Activated CD4-positive, alpha-beta memory T cell treated with anti-CD3 and anti-CD28 coated beads, Interleukin-2, amount 10 ng/mL, durations not matched to agents 7 days and 5 days (primary cell): ENCODE measurements around the gene CHST3. TPM values are rescaled to one million over a fixed set of nuclear protein-coding genes. Genes with fewer than 3 reads are reported as not detected.
"Not testable (repeated sequence)": the region's sequence is repeated elsewhere in the genome, so short reads cannot be mapped to it uniquely, and the experiment has no call there.

ENCODE experiments used
- CTCF ChIA-PET: fragments of 350-600 bp; sonication (Branson Sonifier 250); formaldehyde crosslinking; loops from one replicate; lab custom pipeline; 2021; ENCODE audit warnings: antibody characterized with exemption, inconsistent platforms; lab: Charles Lee
- POLR2A ChIA-PET: fragments of 350-600 bp; sonication (Branson Sonifier 250); formaldehyde crosslinking; loops from one replicate; lab custom pipeline; 2021; ENCODE audit warnings: antibody characterized with exemption; lab: Charles Lee
- DNase-seq: peaks from one replicate; pipeline ENCODE4 v3.0.0-alpha.2; 2020
- H3K27ac Mint-ChIP-seq: one replicate; pipeline ENCODE4 v1.8.0; 2021; ENCODE audit warnings: mild to moderate bottlenecking, mixed read lengths
- H3K27me3 Mint-ChIP-seq: one replicate; pipeline ENCODE4 v1.8.0; 2021; ENCODE audit warnings: mixed read lengths
- H3K36me3 Mint-ChIP-seq: one replicate; pipeline ENCODE4 v1.8.0; 2021; ENCODE audit warnings: low read depth, mixed read lengths
- H3K4me1 Mint-ChIP-seq: one replicate; pipeline ENCODE4 v1.8.0; 2021; ENCODE audit warnings: mixed read lengths
- H3K4me3 Mint-ChIP-seq: one replicate; pipeline ENCODE4 v1.8.0; 2021; ENCODE audit warnings: mild to moderate bottlenecking, mixed read lengths
- H3K9me3 Mint-ChIP-seq: one replicate; pipeline ENCODE4 v1.8.0; 2021; ENCODE audit warnings: mixed read lengths
- total RNA-seq, 2 experiments: library from RNA; stranded (reverse); gene quantifications; one replicate each; pipeline ENCODE4 v1.2.3, GENCODE V29; 2021

CHST3 gene
- total RNA-seq, 2 experiments from 2014 or later, result 0.03 to 0.05 TPM

DNA sequence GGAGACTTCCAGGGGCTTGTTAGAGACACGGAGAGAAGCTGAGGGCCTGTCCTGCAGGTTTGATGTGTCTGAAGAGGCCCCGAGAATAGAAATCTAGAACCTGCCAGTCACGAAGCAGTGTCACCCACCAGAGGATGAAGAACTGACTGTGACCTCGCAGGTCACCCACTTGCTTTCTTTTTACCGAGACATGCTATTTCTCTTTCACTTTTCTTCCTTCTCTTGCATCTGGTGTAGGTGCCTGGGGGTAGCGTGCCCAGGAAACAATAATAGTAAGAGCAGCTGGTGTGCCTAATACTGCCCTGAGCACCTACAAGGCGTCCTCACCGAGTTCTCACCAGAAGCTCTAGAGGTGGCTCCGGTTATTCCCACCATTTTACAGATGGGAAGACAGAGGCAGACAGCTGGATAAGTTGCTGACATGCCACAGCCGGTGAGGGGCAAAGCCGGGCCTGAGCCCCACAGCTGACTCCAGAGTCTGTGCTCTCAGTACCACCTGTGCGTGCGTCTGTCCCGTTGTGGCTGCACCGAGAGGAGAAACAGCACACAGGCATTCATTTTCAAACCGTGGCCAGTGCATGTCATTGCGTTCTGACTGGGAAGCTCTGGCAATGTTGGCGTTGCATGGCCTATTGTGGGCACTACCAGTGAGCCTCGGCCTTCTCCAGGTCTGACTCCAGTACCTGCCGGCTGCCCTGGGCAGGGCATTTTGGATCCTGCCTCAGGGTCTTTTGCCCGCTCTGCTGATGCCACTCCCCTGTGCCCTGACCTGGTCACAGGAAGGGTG lies 7.8 kb downstream of the CHST3 start:
- DNase-seq, result no peak
- Mint-ChIP-seq H3K27me3 (peaks cover 12% of the 10 kb centered on the region), H3K36me3 (no peaks in the 10 kb centered on the region), H3K9me3 (no peaks in the 10 kb centered on the region), H3K4me1 (peaks cover 11% of the 10 kb centered on the region), H3K4me3 (no peak overlapping the region), H3K27ac (no peak overlapping the region)
- POLR2A ChIA-PET, result no interaction called here
- CTCF ChIA-PET, result interaction anchor here (1.0 kb wide), 1 partner anchor 77 kb away, joined by 4 read pairs; no protein-coding TSS in a partner anchor

DNA sequence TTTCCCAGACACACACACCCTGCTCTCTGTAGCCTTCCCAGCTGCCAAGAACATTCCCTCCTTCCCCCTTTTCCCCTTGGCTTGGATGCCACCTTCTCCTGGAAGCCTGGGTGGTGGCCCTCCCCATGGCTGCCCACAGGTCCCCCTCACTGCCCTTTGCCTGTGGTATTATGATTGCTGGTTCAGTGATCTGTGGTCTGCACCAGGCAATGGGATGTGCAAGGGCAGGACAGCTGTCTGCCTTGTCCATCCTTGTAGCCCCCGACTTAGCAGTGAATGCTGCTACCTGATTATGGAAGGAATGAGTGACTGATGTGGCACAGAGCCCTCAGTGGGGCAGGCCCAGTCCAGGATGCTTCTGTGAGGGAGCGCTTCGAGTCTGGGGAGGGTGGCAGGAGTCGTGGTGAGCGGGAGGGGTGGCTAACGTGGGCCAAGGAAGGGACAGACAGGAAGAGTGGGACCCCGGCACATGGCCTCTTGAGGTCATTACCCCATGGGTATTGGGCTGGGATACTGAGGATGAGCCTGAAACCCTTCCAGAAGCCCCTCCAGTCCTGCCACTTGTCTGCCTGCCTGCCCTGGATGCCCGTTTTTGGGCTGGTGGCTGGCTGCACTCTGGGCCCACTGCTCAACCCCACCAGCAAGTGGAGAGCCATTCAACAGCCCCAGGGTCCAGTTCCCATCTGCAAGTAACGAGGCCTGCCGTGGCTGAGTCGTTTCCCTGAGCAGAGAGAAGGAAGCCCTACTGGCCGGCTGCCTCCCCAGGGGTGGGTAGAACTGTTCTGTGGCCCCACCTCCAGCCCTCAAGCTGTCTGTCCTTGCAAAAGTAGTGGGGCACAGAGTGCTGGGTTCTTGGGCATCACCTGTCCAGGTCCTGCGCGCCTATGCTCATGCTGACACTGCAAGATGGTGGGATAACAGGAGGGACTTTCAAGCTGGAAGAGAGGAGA lies 8.8 kb downstream of the CHST3 start:
- H3K27me3 Mint-ChIP-seq, result peaks cover 6% of the 10 kb centered on the region
- ChIA-PET POLR2A (no interaction called here), CTCF (interaction anchor here (0.7 kb wide), 1 partner anchor 17 kb away, joined by 3 read pairs; no protein-coding TSS in a partner anchor)
- no peaks in the 10 kb centered on the region for H3K9me3 Mint-ChIP-seq
- no peak overlapping the region for H3K4me3 Mint-ChIP-seq
- no peak for DNase-seq
- no peaks in the 10 kb centered on the region for H3K36me3 Mint-ChIP-seq
- H3K4me1 Mint-ChIP-seq, result peaks cover 11% of the 10 kb centered on the region
- no peak overlapping the region for H3K27ac Mint-ChIP-seq

DNA sequence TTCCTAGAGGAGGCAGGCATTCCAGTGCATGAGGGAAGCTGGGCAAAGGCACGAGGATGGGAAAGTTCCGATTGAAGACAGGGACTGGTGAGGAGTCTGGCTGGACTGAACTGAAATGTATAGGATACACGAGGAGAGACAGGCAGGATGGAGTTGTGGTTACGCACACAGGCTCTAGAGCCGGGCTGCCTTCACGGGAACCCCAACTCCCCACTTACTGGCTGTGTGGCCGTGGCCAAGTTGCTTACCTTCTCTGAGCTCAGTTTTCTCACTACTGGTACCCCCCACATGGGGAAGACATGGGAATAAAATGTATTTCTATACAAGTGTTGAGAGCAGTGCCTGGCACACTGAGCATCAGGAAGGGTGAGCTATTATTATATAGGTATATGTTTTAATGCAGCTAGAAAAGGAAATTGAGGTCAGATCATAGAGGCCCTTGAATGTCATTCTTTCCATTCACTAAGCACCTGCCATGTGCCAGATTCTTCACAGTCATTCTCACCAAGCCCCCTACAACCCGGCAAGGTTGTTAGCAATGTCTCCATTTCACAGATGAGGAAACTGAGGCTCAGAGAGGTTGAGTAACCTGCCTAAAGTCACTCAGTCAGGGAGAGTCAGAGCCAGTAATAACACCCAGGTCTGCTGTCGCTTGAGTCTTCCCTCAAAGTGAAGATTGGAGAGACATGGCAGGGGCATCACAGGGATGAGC lies 9.7 kb downstream of the CHST3 start:
- ChIA-PET CTCF (interaction anchor here (0.7 kb wide), 1 partner anchor 18 kb away, joined by 3 read pairs; no protein-coding TSS in a partner anchor), POLR2A (no interaction called here)

DNA sequence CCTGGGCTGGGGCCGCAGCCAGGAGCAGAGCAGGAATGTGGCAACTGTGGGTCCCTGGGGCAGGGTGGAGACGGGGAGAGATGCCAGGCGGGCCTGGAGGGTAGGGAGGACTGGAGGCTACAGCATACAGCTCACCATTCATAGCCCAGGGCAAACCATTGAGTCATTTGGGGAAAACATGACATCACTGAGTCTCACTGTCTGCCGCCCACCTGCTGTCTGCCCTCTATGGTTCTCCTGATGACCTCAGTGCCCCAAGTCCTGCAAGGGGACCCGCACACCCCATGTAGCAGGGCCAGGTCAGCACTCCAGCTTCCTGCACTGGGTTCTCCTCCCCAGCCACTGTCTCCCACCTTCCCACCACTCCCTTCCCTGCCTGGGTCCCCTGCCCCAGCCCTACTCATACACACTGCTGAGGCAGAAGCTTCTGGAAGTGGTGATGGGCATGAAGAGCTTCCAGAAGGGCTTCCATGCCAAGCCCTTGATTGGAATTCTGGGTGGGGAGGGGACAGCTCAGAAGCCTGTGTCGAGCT lies 10.4 kb downstream of the CHST3 start:
- peaks cover 11% of the 10 kb centered on the region for H3K4me1 Mint-ChIP-seq
- DNase-seq, result no peak

More for the DNA sequence above, 9.7 kb downstream of the CHST3 start:
- Mint-ChIP-seq H3K4me1 (peaks cover 11% of the 10 kb centered on the region), H3K9me3 (no peaks in the 10 kb centered on the region), H3K36me3 (no peaks in the 10 kb centered on the region), H3K27ac (no peak overlapping the region), H3K27me3 (peaks cover 2% of the 10 kb centered on the region), H3K4me3 (no peak overlapping the region)
- DNase-seq, result no peak

DNA sequence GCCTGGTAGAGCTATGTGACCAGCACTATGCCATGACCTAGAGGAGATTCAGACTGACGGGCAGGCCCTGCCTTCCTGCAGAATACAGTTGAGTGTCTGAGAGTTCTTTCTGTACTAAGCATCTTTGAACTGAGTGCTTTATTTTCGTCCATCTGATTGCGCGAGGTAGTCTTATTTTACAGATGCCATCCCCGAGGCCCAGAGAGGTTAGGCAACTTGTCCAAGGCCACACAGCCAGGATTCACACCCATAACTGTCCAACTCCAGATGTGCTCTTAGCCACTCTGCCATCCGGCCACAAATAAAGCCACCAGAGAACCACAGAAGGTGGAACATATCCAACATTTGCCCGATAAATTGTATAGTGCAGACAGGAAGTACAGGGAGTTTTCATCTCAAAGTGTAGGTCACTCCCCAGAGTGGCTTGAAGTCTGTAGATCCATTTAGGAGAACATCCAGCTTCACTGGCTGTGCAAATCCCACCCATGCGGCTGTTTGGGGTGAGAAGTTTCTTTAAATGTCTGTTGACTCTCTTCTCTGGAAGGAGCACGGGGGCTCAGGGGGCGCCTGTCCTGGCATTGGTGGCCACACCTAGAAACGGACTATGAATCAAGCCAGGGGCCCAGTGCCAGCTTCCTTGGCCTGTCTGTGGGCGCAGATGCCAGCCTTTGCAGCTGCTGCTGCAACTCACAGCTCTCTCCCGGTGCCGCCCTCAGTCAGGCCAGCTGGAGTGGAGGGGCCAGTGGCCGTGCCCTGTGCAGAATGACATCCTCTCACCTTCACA lies 11.1 kb downstream of the CHST3 start:
- Mint-ChIP-seq H3K36me3 (no peaks in the 10 kb centered on the region), H3K4me1 (peaks cover 11% of the 10 kb centered on the region), H3K27ac (no peak overlapping the region), H3K27me3 (peaks cover 2% of the 10 kb centered on the region), H3K9me3 (no peaks in the 10 kb centered on the region), H3K4me3 (no peak overlapping the region)
- ChIA-PET CTCF (no interaction called here), POLR2A (no interaction called here)
- DNase-seq, result no peak

More for the DNA sequence above, 10.4 kb downstream of the CHST3 start:
- peaks cover 2% of the 10 kb centered on the region for H3K27me3 Mint-ChIP-seq
- no peak overlapping the region for H3K4me3 Mint-ChIP-seq
- POLR2A ChIA-PET, result no interaction called here
- no peaks in the 10 kb centered on the region for H3K9me3 Mint-ChIP-seq
- CTCF ChIA-PET, result no interaction called here
- H3K27ac Mint-ChIP-seq, result no peak overlapping the region
- H3K36me3 Mint-ChIP-seq, result no peaks in the 10 kb centered on the region

DNA sequence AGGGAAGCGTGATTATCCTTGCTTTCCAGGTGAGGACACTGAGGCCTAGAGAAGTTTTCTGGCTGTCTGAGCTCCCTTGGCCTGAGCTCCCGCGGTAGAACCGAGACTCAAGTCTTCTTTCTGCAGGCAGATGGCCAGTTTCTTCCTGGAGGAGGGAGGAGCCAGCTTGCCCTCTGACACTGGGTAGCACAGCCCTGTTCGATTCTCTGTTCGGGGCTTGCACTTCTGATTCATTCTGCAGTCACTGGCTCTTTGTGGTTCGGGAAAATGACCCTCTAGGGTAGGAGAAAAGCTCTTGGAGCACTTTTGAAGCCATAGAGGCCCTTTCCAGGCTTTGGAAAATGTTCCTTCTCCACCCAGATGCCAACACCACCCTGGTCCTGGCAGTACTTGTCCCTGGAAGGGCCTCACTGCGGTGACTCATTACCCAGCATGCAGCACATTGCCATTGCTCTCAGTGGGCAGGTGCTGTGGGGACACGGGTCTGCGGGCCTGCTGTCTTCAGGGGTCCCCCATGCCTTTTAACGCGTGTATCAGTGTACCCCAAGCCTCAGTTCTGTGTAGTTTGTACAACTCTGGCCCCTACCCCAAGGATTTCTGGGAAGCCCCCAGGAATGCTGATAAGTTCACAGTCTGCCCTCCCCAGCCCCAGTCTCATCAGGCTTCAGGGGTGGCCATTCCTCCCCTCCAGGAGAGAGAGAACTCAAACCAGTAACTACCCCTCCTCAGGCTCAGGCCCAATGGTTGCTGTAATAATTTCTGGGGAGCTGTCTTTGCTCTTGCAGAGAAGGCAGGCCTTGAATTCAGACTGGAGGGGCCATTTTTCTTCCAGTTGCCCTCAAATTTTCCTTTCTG lies 11.9 kb downstream of the CHST3 start:
- Mint-ChIP-seq H3K36me3 (no peaks in the 10 kb centered on the region), H3K27me3 (peaks cover 2% of the 10 kb centered on the region), H3K27ac (no peak overlapping the region), H3K4me3 (no peak overlapping the region), H3K9me3 (no peaks in the 10 kb centered on the region), H3K4me1 (peaks cover 11% of the 10 kb centered on the region)
- POLR2A ChIA-PET, result no interaction called here
- CTCF ChIA-PET, result no interaction called here
- DNase-seq, result no peak

DNA sequence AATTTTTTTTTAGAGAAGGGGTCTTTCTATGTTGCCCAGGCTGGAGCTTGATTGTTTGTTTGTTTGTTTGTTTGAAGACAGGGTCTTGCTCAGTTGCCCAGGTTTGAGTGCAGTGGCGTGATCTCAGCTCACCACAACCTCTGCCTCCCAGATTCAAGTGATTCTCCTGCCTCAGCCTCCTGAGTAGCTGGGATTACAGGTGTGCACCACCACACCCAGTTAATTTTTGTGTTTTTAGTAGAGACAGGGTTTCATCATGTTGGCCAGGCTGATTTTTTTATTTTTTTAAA lies 13.4 kb downstream of the CHST3 start:
- H3K27me3 Mint-ChIP-seq, DNase-seq, H3K9me3 Mint-ChIP-seq, POLR2A ChIA-PET, CTCF ChIA-PET, H3K27ac Mint-ChIP-seq, H3K4me3 Mint-ChIP-seq, H3K36me3 Mint-ChIP-seq: not testable (repeated sequence)
- peaks cover 11% of the 10 kb centered on the region for H3K4me1 Mint-ChIP-seq

DNA sequence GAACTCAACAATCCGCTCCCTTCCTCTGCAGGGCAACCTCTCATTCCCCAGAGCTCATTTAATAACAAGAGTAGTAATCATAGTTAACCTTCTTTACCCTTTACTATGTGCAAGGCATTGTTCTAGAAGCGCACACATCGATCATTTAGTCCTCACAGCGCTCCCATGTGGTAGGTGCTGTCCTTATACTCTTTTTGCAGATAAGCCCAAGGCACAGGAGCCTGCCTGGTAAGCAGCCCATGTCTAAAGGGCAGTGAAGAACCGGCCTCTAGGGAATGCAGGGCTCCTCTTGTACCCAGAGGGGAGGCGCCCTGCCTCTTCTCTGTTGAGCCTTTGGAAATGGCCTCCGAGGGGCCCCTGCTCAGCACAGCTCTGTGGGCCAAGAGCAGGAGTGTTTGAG lies 14.3 kb downstream of the CHST3 start:
- ChIA-PET POLR2A (no interaction called here), CTCF (no interaction called here)
- no peaks in the 10 kb centered on the region for H3K27me3 Mint-ChIP-seq

DNA sequence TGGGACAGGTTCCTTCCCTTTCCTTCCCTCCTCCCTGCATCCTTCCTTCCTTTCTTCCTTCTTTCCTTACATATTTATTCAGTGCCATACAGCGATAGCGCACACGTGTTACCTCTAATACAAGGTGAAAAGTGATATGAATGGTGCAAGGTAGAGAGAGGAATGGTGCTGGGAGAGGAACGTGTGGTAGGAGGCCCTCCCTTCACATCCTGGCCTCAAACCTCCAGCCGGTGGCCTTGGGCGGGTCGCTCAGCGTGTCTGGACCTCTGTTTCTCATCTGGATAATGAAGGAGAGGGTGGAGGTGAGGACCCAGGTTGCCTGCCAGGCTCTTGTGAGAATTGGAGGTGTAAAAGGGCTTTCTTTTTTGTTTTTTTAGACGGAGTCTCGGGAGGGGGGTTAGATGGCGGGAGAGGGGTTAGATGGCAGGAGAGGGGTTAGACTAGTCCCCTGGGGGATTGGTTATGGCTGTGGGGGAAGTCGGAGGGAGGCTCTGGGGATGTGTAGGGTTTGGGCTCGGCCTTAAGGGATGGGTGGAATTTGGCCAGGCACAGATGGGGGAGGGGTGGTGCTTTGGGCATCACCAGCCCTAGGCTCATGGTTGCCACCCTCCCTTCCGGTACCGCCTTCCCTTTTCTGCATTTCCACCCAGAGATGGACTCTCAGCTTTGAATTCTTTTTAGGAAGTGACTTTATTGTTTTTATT lies 14.9 kb downstream of the CHST3 start:
- Mint-ChIP-seq H3K36me3 (no peaks in the 10 kb centered on the region), H3K4me1 (peaks cover 3% of the 10 kb centered on the region), H3K9me3 (no peaks in the 10 kb centered on the region), H3K27me3 (no peaks in the 10 kb centered on the region), H3K4me3 (no peak overlapping the region), H3K27ac (no peak overlapping the region)
- POLR2A ChIA-PET, result no interaction called here
- CTCF ChIA-PET, result no interaction called here
- DNase-seq, result no peak

More for the DNA sequence above, 14.3 kb downstream of the CHST3 start:
- Mint-ChIP-seq H3K36me3 (no peaks in the 10 kb centered on the region), H3K4me3 (no peak overlapping the region), H3K4me1 (peaks cover 8% of the 10 kb centered on the region), H3K9me3 (no peaks in the 10 kb centered on the region), H3K27ac (no peak overlapping the region)
- DNase-seq, result no peak

DNA sequence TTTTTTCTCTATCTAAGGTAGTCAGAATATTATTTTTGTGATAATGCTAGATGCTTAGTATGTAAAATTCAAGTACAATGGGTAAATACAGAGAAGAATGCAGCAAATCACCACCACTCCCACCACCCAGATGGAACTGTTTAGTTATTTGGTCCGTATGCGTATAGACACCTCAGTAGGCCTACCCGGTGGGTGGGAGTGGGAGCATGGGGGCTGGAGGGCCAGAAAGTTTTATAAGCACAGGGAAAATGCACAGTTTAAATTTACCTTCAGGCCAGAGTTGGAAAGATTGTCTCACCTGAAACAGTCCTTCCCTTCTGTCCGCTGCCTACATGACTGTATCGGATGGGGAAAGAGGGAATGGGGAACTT lies 15.5 kb downstream of the CHST3 start:
- H3K4me3 Mint-ChIP-seq, result no peak overlapping the region
- H3K27me3 Mint-ChIP-seq, result no peaks in the 10 kb centered on the region
- POLR2A ChIA-PET, result no interaction called here
- DNase-seq, result no peak
- H3K36me3 Mint-ChIP-seq, result no peaks in the 10 kb centered on the region
- H3K27ac Mint-ChIP-seq, result no peak overlapping the region
- CTCF ChIA-PET, result interaction anchor here (1.0 kb wide), 1 partner anchor 69 kb away, joined by 3 read pairs; no protein-coding TSS in a partner anchor
- no peaks in the 10 kb centered on the region for H3K9me3 Mint-ChIP-seq
- H3K4me1 Mint-ChIP-seq, result peaks cover 5% of the 10 kb centered on the region
